K562 (cell line): Measurements from ENCODE around the gene MYO16. TPM values are rescaled to one million over a fixed set of nuclear protein-coding genes. Genes with fewer than 3 reads are reported as not detected.
A peak's percentile ranks its signal among the peaks of the same experiment; 100 is the strongest.

Experiments used
- ATAC-seq: fragments of 200-7000 bp; cut with Tn5 transposase; 3 replicates; pipeline ENCODE4 v1.9.1; 2020; ENCODE audit warnings: moderate library complexity
- BruUV-seq: library from RNA; stranded (reverse); fragments of 400-500 nt; replicated peaks from 2 replicates; lab custom pipeline; 2021; lab: Mats Ljungman, UMichigan
- CTCF ChIA-PET: fragments of 300-600 bp; formaldehyde crosslinking; extraction: SDS; loops from one replicate; lab custom pipeline; 2021; ENCODE audit warnings: low intra/inter-chr PET ratio; lab: Yijun Ruan, JAX
- POLR2A ChIA-PET: fragments of 300-600, 350-650 bp; sonication (Branson Sonifier 250); formaldehyde crosslinking; extraction: SDS; loops from one replicate; lab custom pipeline; 2021; ENCODE audit warnings: antibody characterized with exemption, inconsistent platforms; lab: Yijun Ruan, JAX
- DNase-seq, 4 experiments: peaks; one replicate each; pipeline versions ENCODE4 v3.0.0 to v3.0.0-alpha.2; 2011 to 2018; ENCODE audit warnings: low spot score in 3 of 4, mixed read lengths in 3 of 4; ENCODE audit errors: extremely low read depth in 1 of 4
- FAIRE-seq: peaks from 2 replicates; lab custom pipeline; 2011; peaks lifted over from hg19 to GRCh38; lab: Jason Lieb, UNC
- H2AFZ ChIP-seq: 2 replicates; pipeline ENCODE4 v1.6.0; 2011; ENCODE audit warnings: low read depth, low read length, control low read depth, inconsistent platforms
- H3K27ac ChIP-seq: fragments of 200-600 bp; 3 replicates; pipeline ENCODE4 v1.8.0; 2011; ENCODE audit warnings: low read depth, mild to moderate bottlenecking, control low read depth, inconsistent platforms, low read length, moderate library complexity, mixed read lengths; ENCODE audit errors: extremely low read depth
- H3K27me3 ChIP-seq, 2 experiments: fragments of 300-600 bp in 1 of 2; 2 replicates in 1 of 2; 3 replicates in 1 of 2; pipeline versions ENCODE4 v1.6.0 to v1.8.0; 2011; ENCODE audit warnings: inconsistent platforms in 2 of 2, low read length in 2 of 2, mild to moderate bottlenecking in 1 of 2, mixed read lengths in 1 of 2, moderate library complexity in 1 of 2; ENCODE audit not compliant: control insufficient read depth in 2 of 2, insufficient read depth in 2 of 2
- H3K36me3 ChIP-seq: fragments of 300-600 bp; 3 replicates; pipeline ENCODE4 v1.8.0; 2011; ENCODE audit warnings: mild to moderate bottlenecking, low read length, inconsistent platforms; ENCODE audit not compliant: control insufficient read depth, insufficient read depth
- H3K4me1 ChIP-seq, 2 experiments: fragments of 200-600 bp in 1 of 2; replicated peaks in 1 of 2; 2 replicates in 1 of 2; 3 replicates in 1 of 2; pipeline versions ENCODE4 v1.5.1 to v1.8.0; 2011; ENCODE audit warnings: inconsistent platforms in 2 of 2, low read length in 2 of 2, mild to moderate bottlenecking in 1 of 2, mixed read lengths in 1 of 2, moderate library complexity in 1 of 2; ENCODE audit not compliant: control insufficient read depth in 2 of 2, insufficient read depth in 2 of 2
- H3K4me2 ChIP-seq: 2 replicates; pipeline ENCODE4 v1.6.1; 2011; ENCODE audit warnings: low read length, control low read depth, inconsistent platforms, mixed read lengths; ENCODE audit not compliant: insufficient read depth
- H3K4me3 ChIP-seq: fragments of 200-600 bp; sonication (generic), shearing (Covaris generic); 2 replicates; pipeline ENCODE4 v1.5.1; 2016; ENCODE audit warnings: control low read depth, inconsistent platforms
- H3K79me2 ChIP-seq: fragments of 200-600 bp; 3 replicates; pipeline ENCODE4 v1.8.0; 2011; ENCODE audit warnings: low read length, inconsistent platforms; ENCODE audit not compliant: control insufficient read depth, insufficient read depth
- H3K9ac ChIP-seq, 2 experiments: 2 replicates each; pipeline versions ENCODE4 v1.6.0 to v1.6.1; 2011; ENCODE audit warnings: low read depth in 2 of 2, low read length in 2 of 2, control low read depth in 1 of 2, inconsistent platforms in 1 of 2, mild to moderate bottlenecking in 1 of 2, mixed read lengths in 1 of 2; ENCODE audit not compliant: insufficient read depth in 1 of 2
- H3K9me1 ChIP-seq: one replicate; pipeline ENCODE4 v1.6.0; 2011; ENCODE audit warnings: inconsistent platforms, mild to moderate bottlenecking, low read length, moderate library complexity; ENCODE audit not compliant: control insufficient read depth, insufficient read depth
- H3K9me3 ChIP-seq: replicated peaks from 2 replicates; pipeline ENCODE4 v1.5.1; 2011; ENCODE audit warnings: low read depth, low read length, inconsistent platforms; ENCODE audit not compliant: control insufficient read depth, insufficient read depth
- H4K20me1 ChIP-seq: replicated peaks from 2 replicates; pipeline ENCODE4 v1.6.1; 2011; ENCODE audit warnings: low read length, inconsistent platforms, mixed read lengths; ENCODE audit not compliant: control insufficient read depth, insufficient read depth
- NFE2 ChIP-seq: IDR thresholded peaks from 2 replicates; pipeline ENCODE4 v1.6.1; 2014; ENCODE audit warnings: antibody characterized with exemption, low read depth
- NR3C1 ChIP-seq: sonication (generic); formaldehyde crosslinking; IDR thresholded peaks from 2 replicates; pipeline ENCODE4 v1.8.1; 2022; ENCODE audit warnings: missing genetic modification reagents
- PHF21A ChIP-seq: fragments of 450-650 bp; IDR thresholded peaks from 2 replicates; pipeline ENCODE4 v1.6.1; 2017; ENCODE audit warnings: low read depth, borderline replicate concordance
- PHTF2 ChIP-seq: fragments of 250-450 bp; sonication (Bioruptor Pico); IDR thresholded peaks from 2 replicates; pipeline ENCODE4 v1.5.0; 2021; ENCODE audit warnings: mild to moderate bottlenecking
- RFX7 ChIP-seq: fragments of 250-450 bp; sonication (Bioruptor Pico); IDR thresholded peaks from 2 replicates; pipeline ENCODE4 v1.5.1; 2021; ENCODE audit warnings: mild to moderate bottlenecking
- ZBTB8A ChIP-seq: fragments of 450-650 bp; IDR thresholded peaks from 2 replicates; pipeline ENCODE4 v1.6.1; 2018; ENCODE audit warnings: mild to moderate bottlenecking, moderate library complexity; ENCODE audit not compliant: partially characterized antibody
- WGBS: fragments of 100-300 bp; shearing (Covaris generic); methylation state at CpG from one replicate; pipeline ENCODE4 v1.1.6; 2016; ENCODE audit warnings: low coverage, mixed read lengths; ENCODE audit not compliant: insufficient coverage; ENCODE audit errors: missing lambda C conversion rate; 5-methylcytosine and 5-hydroxymethylcytosine counted together
- in situ Hi-C: fragments of 300-500 bp; cut with MboI; formaldehyde crosslinking; loops from 4 replicates; pipeline ENCODE4 v1.15.0; 2018; ENCODE audit warnings: inconsistent platforms, mixed read lengths
- intact Hi-C: fragments of 100-400 bp; cut with micrococcal nuclease; formaldehyde crosslinking; loops from 2 replicates; pipeline ENCODE4 v1.14.2; 2022
- polyA plus RNA-seq, 8 experiments: library from polyadenylated mRNA; depleted of rRNA in 4 of 8; stranded (reverse) in 5 of 8; unstranded in 3 of 8; fragments of >200 nt; fragmentation: Nextera tagmentation in 2 of 8; fragmentation: Illumina TruSeq in 1 of 8; extraction: Ambion mirVana in 2 of 8; extraction: Trizol in 1 of 8; gene quantifications; 2 replicates each; pipeline versions ENCODE4 v1.2.1 to v1.2.3, GENCODE V29; 2011 to 2014; ENCODE audit warnings: inconsistent platforms in 1 of 8, missing spikeins in 1 of 8
- total RNA-seq, 7 experiments: library from RNA; depleted of rRNA in 6 of 7; stranded (reverse); fragments of >200 nt in 6 of 7; fragmentation: Illumina TruSeq in 2 of 7; extraction: Trizol in 2 of 7; gene quantifications; 2 replicates each; pipeline versions ENCODE4 v1.2.1 to v1.2.3, GENCODE V29; 2011 to 2021; ENCODE audit warnings: low replicate concordance in 1 of 7
- TF ChIP-seq, protein P1 (sequence below): fragments of 200-800 bp; sonication (Bioruptor generic); IDR thresholded peaks from 2 replicates; pipeline ENCODE4 v1.6.1; 2017; ENCODE audit warnings: missing genetic modification characterization, missing compliant biosample characterization
- TF ChIP-seq, protein P2 (sequence below): fragments of 450-650 bp; IDR thresholded peaks from 2 replicates; pipeline ENCODE4 v1.6.1; 2016; ENCODE audit warnings: low read depth, mild to moderate bottlenecking, moderate library complexity
- TF ChIP-seq, protein P3 (sequence below): fragments of 450-650 bp; IDR thresholded peaks from 2 replicates; pipeline ENCODE4 v1.6.1; 2017; ENCODE audit warnings: antibody characterized with exemption, mild to moderate bottlenecking

Gene MYO16
- total and polyA plus RNA-seq, 9 of the 15 experiments (the other 6 are each of a cell fraction or from before 2014, with no cell fraction given) = 4.3 to 45.7 (median 12.1) TPM

DNA sequence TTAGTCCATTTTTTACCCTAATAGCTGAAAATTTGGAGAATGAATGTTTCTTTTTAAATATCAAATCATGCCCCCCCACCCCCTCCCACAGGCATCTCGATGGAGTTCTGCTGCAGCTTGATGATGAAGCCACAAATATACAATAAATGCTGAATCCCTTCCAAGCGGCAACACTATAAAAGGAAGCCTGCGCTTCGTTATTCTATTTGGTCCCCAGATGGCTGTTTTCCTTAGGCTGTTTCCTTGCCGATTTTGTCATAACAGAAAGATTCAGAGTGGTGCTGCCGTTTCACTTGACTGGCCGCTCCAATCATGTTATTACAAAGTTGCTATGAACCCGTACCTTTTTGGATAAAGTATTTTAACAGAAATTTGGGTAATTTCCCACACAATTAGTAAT, 79.5 kb downstream of the MYO16 start (continued):
- TF ChIP-seq, protein P1, sequence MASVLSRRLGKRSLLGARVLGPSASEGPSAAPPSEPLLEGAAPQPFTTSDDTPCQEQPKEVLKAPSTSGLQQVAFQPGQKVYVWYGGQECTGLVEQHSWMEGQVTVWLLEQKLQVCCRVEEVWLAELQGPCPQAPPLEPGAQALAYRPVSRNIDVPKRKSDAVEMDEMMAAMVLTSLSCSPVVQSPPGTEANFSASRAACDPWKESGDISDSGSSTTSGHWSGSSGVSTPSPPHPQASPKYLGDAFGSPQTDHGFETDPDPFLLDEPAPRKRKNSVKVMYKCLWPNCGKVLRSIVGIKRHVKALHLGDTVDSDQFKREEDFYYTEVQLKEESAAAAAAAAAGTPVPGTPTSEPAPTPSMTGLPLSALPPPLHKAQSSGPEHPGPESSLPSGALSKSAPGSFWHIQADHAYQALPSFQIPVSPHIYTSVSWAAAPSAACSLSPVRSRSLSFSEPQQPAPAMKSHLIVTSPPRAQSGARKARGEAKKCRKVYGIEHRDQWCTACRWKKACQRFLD (CRISPR knock-in tag) = no peak
- TF ChIP-seq RFX7 (CRISPR knock-in tag) (no peak), PHTF2 (CRISPR knock-in tag) (no peak), ZBTB8A (no peak), NR3C1 (no peak)

DNA sequence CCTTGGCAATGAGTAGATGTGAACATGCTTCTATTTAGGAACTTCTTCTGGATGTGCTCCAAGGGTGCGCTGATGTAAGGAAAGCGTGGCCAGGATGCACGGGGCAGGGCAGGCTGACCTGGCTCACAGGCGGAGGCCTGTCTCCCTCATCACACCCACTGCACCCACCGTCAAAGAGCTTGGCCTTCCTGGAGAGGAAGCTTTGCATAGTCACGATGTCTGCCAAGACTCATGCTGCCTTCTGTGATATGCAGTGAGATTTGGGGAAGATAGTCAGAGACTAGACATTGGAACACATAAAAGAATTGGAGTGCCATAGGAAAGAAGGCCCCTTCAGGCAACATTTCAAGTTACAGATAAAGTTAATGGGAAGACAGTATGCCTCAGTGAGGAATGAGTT, 82.0 kb downstream of the MYO16 start:
- ATAC-seq (peak; percentile 69), FAIRE-seq (no peak), DNase-seq (peak in 2 of 4 experiments; percentile 2 to 16)
- H3K27ac ChIP-seq = peak overlapping the region; percentile 19; the same call in 1 of the 3 replicates
- H3K79me2 ChIP-seq = no peaks in the 10 kb centered on the region
- H3K9me3 ChIP-seq = no peaks in the 10 kb centered on the region
- ChIA-PET CTCF (no interaction called here), POLR2A (no interaction called here)
- H3K27me3 ChIP-seq = no peaks in the 10 kb centered on the region
- intact Hi-C loops (no loop called here), in situ Hi-C loops (no loop called here)
- H3K4me3 ChIP-seq = no peak overlapping the region
- no peak overlapping the region for H3K4me2 ChIP-seq
- no peaks in the 10 kb centered on the region for H3K9me1 ChIP-seq
- H3K36me3 ChIP-seq = no peaks in the 10 kb centered on the region
- no peaks in the 10 kb centered on the region for H4K20me1 ChIP-seq
- no peak for TF ChIP-seq PHF21A
- TF ChIP-seq NFE2 = peak; percentile 49
- TF ChIP-seq, protein P2, sequence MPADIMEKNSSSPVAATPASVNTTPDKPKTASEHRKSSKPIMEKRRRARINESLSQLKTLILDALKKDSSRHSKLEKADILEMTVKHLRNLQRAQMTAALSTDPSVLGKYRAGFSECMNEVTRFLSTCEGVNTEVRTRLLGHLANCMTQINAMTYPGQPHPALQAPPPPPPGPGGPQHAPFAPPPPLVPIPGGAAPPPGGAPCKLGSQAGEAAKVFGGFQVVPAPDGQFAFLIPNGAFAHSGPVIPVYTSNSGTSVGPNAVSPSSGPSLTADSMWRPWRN = no peak
- TF ChIP-seq, protein P3, sequence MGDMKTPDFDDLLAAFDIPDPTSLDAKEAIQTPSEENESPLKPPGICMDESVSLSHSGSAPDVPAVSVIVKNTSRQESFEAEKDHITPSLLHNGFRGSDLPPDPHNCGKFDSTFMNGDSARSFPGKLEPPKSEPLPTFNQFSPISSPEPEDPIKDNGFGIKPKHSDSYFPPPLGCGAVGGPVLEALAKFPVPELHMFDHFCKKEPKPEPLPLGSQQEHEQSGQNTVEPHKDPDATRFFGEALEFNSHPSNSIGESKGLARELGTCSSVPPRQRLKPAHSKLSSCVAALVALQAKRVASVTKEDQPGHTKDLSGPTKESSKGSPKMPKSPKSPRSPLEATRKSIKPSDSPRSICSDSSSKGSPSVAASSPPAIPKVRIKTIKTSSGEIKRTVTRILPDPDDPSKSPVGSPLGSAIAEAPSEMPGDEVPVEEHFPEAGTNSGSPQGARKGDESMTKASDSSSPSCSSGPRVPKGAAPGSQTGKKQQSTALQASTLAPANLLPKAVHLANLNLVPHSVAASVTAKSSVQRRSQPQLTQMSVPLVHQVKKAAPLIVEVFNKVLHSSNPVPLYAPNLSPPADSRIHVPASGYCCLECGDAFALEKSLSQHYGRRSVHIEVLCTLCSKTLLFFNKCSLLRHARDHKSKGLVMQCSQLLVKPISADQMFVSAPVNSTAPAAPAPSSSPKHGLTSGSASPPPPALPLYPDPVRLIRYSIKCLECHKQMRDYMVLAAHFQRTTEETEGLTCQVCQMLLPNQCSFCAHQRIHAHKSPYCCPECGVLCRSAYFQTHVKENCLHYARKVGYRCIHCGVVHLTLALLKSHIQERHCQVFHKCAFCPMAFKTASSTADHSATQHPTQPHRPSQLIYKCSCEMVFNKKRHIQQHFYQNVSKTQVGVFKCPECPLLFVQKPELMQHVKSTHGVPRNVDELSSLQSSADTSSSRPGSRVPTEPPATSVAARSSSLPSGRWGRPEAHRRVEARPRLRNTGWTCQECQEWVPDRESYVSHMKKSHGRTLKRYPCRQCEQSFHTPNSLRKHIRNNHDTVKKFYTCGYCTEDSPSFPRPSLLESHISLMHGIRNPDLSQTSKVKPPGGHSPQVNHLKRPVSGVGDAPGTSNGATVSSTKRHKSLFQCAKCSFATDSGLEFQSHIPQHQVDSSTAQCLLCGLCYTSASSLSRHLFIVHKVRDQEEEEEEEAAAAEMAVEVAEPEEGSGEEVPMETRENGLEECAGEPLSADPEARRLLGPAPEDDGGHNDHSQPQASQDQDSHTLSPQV = 0 out of 2 replicates have a peak, but pooled peaks have one; percentile 40
- H3K9ac ChIP-seq = no peak overlapping the region
- peaks cover 0 to 4% of the 10 kb centered on the region in 2 experiments; a peak in 2 of 5 replicates for H3K4me1 ChIP-seq
- BruUV-seq = no TSS peak
- WGBS = 28% methylated on average over 5 of the region's 6 CpGs
- H2AFZ ChIP-seq = peak overlapping the region; percentile 66
